MCF 10A (cell line): Measurements from ENCODE around the gene AOC1. TPM values are rescaled to one million over a fixed set of nuclear protein-coding genes. Genes with fewer than 3 reads are reported as not detected.

ENCODE experiments used
- BruUV-seq: library from RNA; stranded (reverse); fragments of 400-500 nt; replicated peaks from 2 replicates; lab custom pipeline; 2021; lab: Mats Ljungman, UMichigan
- CTCF ChIA-PET: fragments of 300-600 bp; sonication (Branson Sonifier 250); formaldehyde crosslinking; extraction: SDS; loops from one replicate; lab custom pipeline; 2021; ENCODE audit warnings: antibody characterized with exemption, inconsistent platforms; lab: Yijun Ruan, JAX
- POLR2A ChIA-PET: fragments of 300-600, 350-650 bp; sonication (Branson Sonifier 250); formaldehyde crosslinking; extraction: SDS; loops from one replicate; lab custom pipeline; 2020; ENCODE audit warnings: antibody characterized with exemption, inconsistent platforms; lab: Yijun Ruan, JAX
- DNase-seq: peaks from one replicate; pipeline ENCODE4 v3.0.0-alpha.2; 2018; ENCODE audit not compliant: unreplicated experiment
- H3K27ac Mint-ChIP-seq: one replicate; pipeline ENCODE4 v1.8.0; 2022; ENCODE audit warnings: mild to moderate bottlenecking, low read depth, mixed read lengths; ENCODE audit not compliant: unreplicated experiment
- H3K27me3 Mint-ChIP-seq: one replicate; pipeline ENCODE4 v1.8.0; 2022; ENCODE audit warnings: mixed read lengths; ENCODE audit not compliant: insufficient read depth, unreplicated experiment
- H3K36me3 Mint-ChIP-seq: one replicate; pipeline ENCODE4 v1.8.0; 2022; ENCODE audit warnings: mild to moderate bottlenecking, moderate library complexity, mixed read lengths; ENCODE audit not compliant: insufficient read depth, unreplicated experiment
- H3K4me1 Mint-ChIP-seq: one replicate; pipeline ENCODE4 v1.8.0; 2022; ENCODE audit warnings: mixed read lengths; ENCODE audit not compliant: insufficient read depth, unreplicated experiment
- H3K4me3 Mint-ChIP-seq: one replicate; pipeline ENCODE4 v1.8.0; 2022; ENCODE audit warnings: mild to moderate bottlenecking, moderate library complexity, mixed read lengths; ENCODE audit not compliant: unreplicated experiment
- H3K9me3 Mint-ChIP-seq: one replicate; pipeline ENCODE4 v1.8.0; 2022; ENCODE audit warnings: mixed read lengths; ENCODE audit not compliant: unreplicated experiment
- intact Hi-C: fragments of 100-400 bp; cut with micrococcal nuclease; formaldehyde crosslinking; loops from 2 replicates; pipeline ENCODE4 v1.14.1; 2022
- total RNA-seq: library from RNA; stranded (reverse); gene quantifications from 2 replicates; pipeline ENCODE4 v1.2.3, GENCODE V29; 2022
- TF ChIP-seq, protein P1 (sequence below): fragments of 200-600 bp; IDR thresholded peaks from one replicate; pipeline ENCODE4 v1.8.0; 2022; ENCODE audit warnings: antibody characterized with exemption, mild to moderate bottlenecking; ENCODE audit not compliant: unreplicated experiment

AOC1 gene
- total RNA-seq, 1 experiment from 2014 or later = 0.23 TPM

DNA sequence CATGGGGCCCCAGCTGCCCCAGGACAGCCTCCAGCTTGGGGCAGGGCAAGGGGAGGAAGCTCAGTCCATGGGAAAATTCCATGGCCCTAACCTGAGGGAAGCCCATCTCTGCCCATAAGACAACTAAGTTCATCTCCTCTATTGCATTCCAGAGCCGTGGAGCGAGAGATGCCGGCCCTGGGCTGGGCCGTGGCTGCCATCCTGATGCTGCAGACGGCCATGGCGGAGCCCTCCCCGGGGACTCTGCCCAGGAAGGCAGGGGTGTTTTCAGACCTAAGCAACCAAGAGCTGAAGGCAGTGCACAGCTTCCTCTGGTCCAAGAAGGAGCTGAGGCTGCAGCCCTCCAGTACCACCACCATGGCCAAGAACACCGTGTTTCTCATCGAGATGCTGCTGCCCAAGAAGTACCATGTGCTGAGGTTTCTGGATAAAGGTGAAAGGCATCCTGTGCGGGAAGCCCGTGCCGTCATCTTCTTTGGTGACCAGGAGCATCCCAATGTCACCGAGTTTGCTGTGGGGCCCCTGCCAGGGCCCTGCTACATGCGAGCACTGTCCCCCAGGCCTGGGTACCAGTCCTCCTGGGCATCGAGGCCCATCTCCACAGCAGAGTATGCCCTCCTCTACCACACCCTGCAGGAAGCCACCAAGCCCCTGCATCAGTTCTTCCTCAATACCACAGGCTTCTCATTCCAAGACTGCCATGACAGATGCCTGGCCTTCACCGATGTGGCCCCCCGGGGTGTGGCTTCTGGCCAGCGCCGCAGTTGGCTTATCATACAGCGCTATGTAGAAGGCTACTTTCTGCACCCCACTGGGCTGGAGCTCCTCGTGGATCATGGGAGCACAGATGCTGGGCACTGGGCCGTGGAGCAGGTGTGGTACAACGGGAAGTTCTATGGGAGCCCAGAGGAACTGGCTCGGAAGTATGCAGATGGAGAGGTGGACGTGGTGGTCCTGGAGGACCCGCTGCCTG is 4.3 kb downstream of the AOC1 start:
- TF ChIP-seq, protein P1, sequence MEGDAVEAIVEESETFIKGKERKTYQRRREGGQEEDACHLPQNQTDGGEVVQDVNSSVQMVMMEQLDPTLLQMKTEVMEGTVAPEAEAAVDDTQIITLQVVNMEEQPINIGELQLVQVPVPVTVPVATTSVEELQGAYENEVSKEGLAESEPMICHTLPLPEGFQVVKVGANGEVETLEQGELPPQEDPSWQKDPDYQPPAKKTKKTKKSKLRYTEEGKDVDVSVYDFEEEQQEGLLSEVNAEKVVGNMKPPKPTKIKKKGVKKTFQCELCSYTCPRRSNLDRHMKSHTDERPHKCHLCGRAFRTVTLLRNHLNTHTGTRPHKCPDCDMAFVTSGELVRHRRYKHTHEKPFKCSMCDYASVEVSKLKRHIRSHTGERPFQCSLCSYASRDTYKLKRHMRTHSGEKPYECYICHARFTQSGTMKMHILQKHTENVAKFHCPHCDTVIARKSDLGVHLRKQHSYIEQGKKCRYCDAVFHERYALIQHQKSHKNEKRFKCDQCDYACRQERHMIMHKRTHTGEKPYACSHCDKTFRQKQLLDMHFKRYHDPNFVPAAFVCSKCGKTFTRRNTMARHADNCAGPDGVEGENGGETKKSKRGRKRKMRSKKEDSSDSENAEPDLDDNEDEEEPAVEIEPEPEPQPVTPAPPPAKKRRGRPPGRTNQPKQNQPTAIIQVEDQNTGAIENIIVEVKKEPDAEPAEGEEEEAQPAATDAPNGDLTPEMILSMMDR = no peak
- ChIA-PET POLR2A (no interaction called here), CTCF (interaction anchor here (0.5 to 0.9 kb wide), 2 partner anchors 41 to 254 kb away, joined by 3 to 4 read pairs; no protein-coding TSS in a partner anchor)
- Mint-ChIP-seq H3K27ac (no peak overlapping the region), H3K9me3 (no peaks in the 10 kb centered on the region), H3K36me3 (no peaks in the 10 kb centered on the region), H3K4me1 (peaks cover 14% of the 10 kb centered on the region), H3K4me3 (no peak overlapping the region), H3K27me3 (peaks cover 17% of the 10 kb centered on the region)
- intact Hi-C loops = no loop called here
- BruUV-seq = no TSS peak
- no peak for DNase-seq

DNA sequence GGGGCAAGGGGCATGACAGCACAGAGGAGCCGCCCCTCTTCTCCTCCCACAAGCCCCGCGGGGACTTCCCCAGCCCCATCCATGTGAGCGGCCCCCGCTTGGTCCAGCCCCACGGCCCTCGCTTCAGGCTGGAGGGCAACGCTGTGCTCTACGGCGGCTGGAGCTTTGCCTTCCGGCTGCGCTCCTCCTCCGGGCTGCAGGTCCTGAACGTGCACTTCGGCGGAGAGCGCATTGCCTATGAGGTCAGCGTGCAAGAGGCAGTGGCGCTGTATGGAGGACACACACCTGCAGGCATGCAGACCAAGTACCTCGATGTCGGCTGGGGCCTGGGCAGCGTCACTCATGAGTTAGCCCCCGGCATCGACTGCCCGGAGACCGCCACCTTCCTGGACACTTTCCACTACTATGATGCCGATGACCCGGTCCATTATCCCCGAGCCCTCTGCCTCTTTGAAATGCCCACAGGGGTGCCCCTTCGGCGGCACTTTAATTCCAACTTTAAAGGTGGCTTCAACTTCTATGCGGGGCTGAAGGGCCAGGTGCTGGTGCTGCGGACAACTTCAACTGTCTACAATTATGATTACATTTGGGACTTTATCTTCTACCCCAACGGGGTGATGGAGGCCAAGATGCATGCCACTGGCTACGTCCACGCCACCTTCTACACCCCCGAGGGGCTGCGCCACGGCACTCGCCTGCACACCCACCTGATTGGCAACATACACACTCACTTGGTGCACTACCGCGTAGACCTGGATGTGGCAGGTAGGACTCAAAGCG is 5.1 kb downstream of the AOC1 start:
- intact Hi-C loops = no loop called here
- no peak for DNase-seq
- CTCF ChIA-PET = interaction anchor here (0.6 to 0.9 kb wide), 3 partner anchors 17 to 41 kb away, joined by 3 to 4 read pairs (median 3); no protein-coding TSS in a partner anchor
- Mint-ChIP-seq H3K36me3 (no peaks in the 10 kb centered on the region), H3K4me1 (peaks cover 14% of the 10 kb centered on the region), H3K4me3 (no peak overlapping the region), H3K9me3 (no peaks in the 10 kb centered on the region), H3K27ac (no peak overlapping the region), H3K27me3 (peaks cover 17% of the 10 kb centered on the region)
- TF ChIP-seq, protein P1 = no peak
- POLR2A ChIA-PET = no interaction called here
- no TSS peak for BruUV-seq

DNA sequence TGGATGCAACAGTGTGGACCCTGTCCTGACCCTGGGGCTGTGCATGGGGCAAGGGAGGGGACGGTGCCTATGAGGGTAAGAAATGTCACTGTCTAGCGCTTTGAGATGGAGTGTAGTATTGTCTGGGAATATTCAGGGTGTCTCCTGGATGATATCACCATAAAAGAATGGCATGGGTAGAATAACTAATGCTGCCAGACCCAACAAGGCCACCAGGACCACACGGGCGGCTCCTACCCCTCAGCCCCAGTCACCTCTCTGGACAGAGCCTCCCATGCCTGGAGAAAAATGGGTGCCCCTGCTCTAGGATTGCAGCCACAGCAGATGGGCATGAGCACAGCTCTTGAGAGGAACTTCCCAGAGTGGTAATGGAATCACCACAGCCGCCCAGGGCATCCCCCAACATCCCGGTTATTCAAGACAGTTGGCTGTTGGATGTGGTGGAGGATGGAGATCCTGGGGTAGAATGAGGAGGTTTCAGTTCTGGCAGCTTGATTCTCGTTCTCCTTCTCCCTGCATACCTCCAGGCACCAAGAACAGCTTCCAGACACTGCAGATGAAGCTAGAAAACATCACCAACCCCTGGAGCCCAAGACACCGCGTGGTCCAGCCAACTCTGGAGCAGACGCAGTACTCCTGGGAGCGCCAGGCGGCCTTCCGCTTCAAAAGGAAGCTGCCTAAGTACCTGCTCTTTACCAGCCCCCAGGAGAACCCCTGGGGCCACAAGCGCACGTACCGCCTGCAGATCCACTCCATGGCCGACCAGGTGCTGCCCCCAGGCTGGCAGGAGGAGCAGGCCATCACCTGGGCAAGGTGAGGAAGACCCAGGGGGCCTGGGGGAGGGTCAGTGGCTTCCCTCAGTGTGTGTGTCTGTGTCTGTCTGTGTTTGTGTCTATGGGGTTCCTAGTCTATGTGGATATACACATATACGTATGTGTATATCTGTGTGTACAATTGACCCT is 6.2 kb downstream of the AOC1 start:
- H3K9me3 Mint-ChIP-seq = no peaks in the 10 kb centered on the region
- TF ChIP-seq, protein P1 = no peak
- intact Hi-C loops = no loop called here
- POLR2A ChIA-PET = no interaction called here
- no TSS peak for BruUV-seq
- CTCF ChIA-PET = interaction anchor here (0.6 to 2.1 kb wide), 5 partner anchors 18 to 437 kb away, joined by 3 to 7 read pairs (median 3); no protein-coding TSS in a partner anchor
- no peak overlapping the region for H3K27ac Mint-ChIP-seq
- no peaks in the 10 kb centered on the region for H3K36me3 Mint-ChIP-seq
- peaks cover 20% of the 10 kb centered on the region for H3K27me3 Mint-ChIP-seq
- H3K4me3 Mint-ChIP-seq = no peak overlapping the region
- no peak for DNase-seq
- peaks cover 14% of the 10 kb centered on the region for H3K4me1 Mint-ChIP-seq
